H9 (cell line): Measurements from ENCODE around the gene PLEK2. TPM values are rescaled to one million over a fixed set of nuclear protein-coding genes. Genes with fewer than 3 reads are reported as not detected.

Experiments
- DNase-seq: peaks from one replicate; pipeline ENCODE4 v3.0.0-alpha.2; 2017
- H2AFZ ChIP-seq: one replicate; pipeline ENCODE4 v1.6.1; 2013; ENCODE audit warnings: mild to moderate bottlenecking, low read length, control low read depth, moderate library complexity
- H2AK5ac ChIP-seq: 2 replicates; pipeline ENCODE4 v1.6.1; 2013; ENCODE audit warnings: low read length, control low read depth, mixed read lengths; ENCODE audit not compliant: insufficient read length
- H2BK120ac ChIP-seq: one replicate; pipeline ENCODE4 v1.6.1; 2013; ENCODE audit warnings: low read depth, mild to moderate bottlenecking, low read length, control low read depth, inconsistent platforms; ENCODE audit not compliant: poor library complexity, severe bottlenecking
- H2BK12ac ChIP-seq: 2 replicates; pipeline ENCODE4 v1.6.1; 2013; ENCODE audit warnings: low read length, control low read depth, mixed read lengths, low read depth; ENCODE audit not compliant: insufficient read length
- H2BK15ac ChIP-seq: 2 replicates; pipeline ENCODE4 v1.6.1; 2013; ENCODE audit warnings: low read depth, low read length, control low read depth
- H2BK20ac ChIP-seq: one replicate; pipeline ENCODE4 v1.6.1; 2013; ENCODE audit warnings: low read depth, mild to moderate bottlenecking, low read length, control low read depth, inconsistent platforms; ENCODE audit not compliant: poor library complexity, severe bottlenecking
- H2BK5ac ChIP-seq: 2 replicates; pipeline ENCODE4 v1.6.1; 2013; ENCODE audit warnings: low read length, control low read depth, mixed read lengths; ENCODE audit not compliant: insufficient read length
- H3K14ac ChIP-seq: 2 replicates; pipeline ENCODE4 v1.6.1; 2013; ENCODE audit warnings: low read length, control low read depth; ENCODE audit not compliant: insufficient read depth
- H3K18ac ChIP-seq: 2 replicates; pipeline ENCODE4 v1.6.1; 2013; ENCODE audit warnings: low read depth, mild to moderate bottlenecking, mixed read lengths, low read length, control low read depth; ENCODE audit not compliant: insufficient read length
- H3K23ac ChIP-seq: 2 replicates; pipeline ENCODE4 v1.6.1; 2013; ENCODE audit warnings: low read length, control low read depth, mixed read lengths, low read depth; ENCODE audit not compliant: insufficient read length
- H3K23me2 ChIP-seq: 2 replicates; pipeline ENCODE4 v1.6.1; 2013; ENCODE audit warnings: low read depth, mild to moderate bottlenecking, mixed read lengths, low read length, control low read depth; ENCODE audit not compliant: insufficient read length, poor library complexity, severe bottlenecking
- H3K27ac ChIP-seq: 2 replicates; pipeline ENCODE4 v1.5.1; 2013; ENCODE audit warnings: low read length, control low read depth, mixed read lengths, low read depth; ENCODE audit not compliant: insufficient read length
- H3K27me3 ChIP-seq: 2 replicates; pipeline ENCODE4 v1.6.1; 2013; ENCODE audit warnings: low read length, control low read depth, inconsistent platforms; ENCODE audit not compliant: insufficient read depth
- H3K4ac ChIP-seq: 2 replicates; pipeline ENCODE4 v1.6.1; 2013; ENCODE audit warnings: low read depth, mild to moderate bottlenecking, control low read depth, inconsistent platforms, low read length, moderate library complexity
- H3K4me1 ChIP-seq: 2 replicates; pipeline ENCODE4 v1.6.1; 2013; ENCODE audit warnings: low read length, control low read depth, inconsistent platforms; ENCODE audit not compliant: insufficient read depth
- H3K4me2 ChIP-seq: 2 replicates; pipeline ENCODE4 v1.6.1; 2013; ENCODE audit warnings: low read length, control low read depth, mixed read lengths; ENCODE audit not compliant: insufficient read length, insufficient read depth
- H3K56ac ChIP-seq: 2 replicates; pipeline ENCODE4 v1.6.1; 2013; ENCODE audit warnings: low read depth, mild to moderate bottlenecking, mixed read lengths, low read length, control low read depth; ENCODE audit not compliant: insufficient read length
- H3K79me1 ChIP-seq: 2 replicates; pipeline ENCODE4 v1.6.1; 2013; ENCODE audit warnings: low read depth, mild to moderate bottlenecking, moderate library complexity, low read length, control low read depth, inconsistent platforms; ENCODE audit not compliant: insufficient read depth, poor library complexity, severe bottlenecking
- H3K79me2 ChIP-seq: 2 replicates; pipeline ENCODE4 v1.6.1; 2013; ENCODE audit warnings: low read length, control low read depth, inconsistent platforms; ENCODE audit not compliant: insufficient read depth
- H3K9ac ChIP-seq: 2 replicates; pipeline ENCODE4 v1.6.1; 2013; ENCODE audit warnings: low read length, control low read depth, mixed read lengths; ENCODE audit not compliant: insufficient read length; ENCODE audit errors: extremely low read depth
- H3K9me3 ChIP-seq: one replicate; pipeline ENCODE4 v1.6.1; 2013; ENCODE audit warnings: low read depth, low read length, inconsistent platforms; ENCODE audit not compliant: control insufficient read depth
- H3T11ph ChIP-seq: one replicate; pipeline ENCODE4 v1.6.1; 2013; ENCODE audit warnings: mild to moderate bottlenecking, low read length, control low read depth, inconsistent platforms
- H4K20me1 ChIP-seq: one replicate; pipeline ENCODE4 v1.6.1; 2013; ENCODE audit not compliant: control insufficient read depth, insufficient read length, insufficient read depth
- H4K5ac ChIP-seq: 2 replicates; pipeline ENCODE4 v1.6.1; 2013; ENCODE audit warnings: low read depth, mild to moderate bottlenecking, mixed read lengths, low read length, control low read depth; ENCODE audit not compliant: insufficient read length
- H4K8ac ChIP-seq: replicated peaks from 2 replicates; pipeline ENCODE4 v1.6.1; 2013; ENCODE audit warnings: low read length, control low read depth, mixed read lengths, low read depth; ENCODE audit not compliant: insufficient read length
- H4K91ac ChIP-seq: 2 replicates; pipeline ENCODE4 v1.6.1; 2013; ENCODE audit warnings: low read depth, mild to moderate bottlenecking, moderate library complexity, mixed read lengths, low read length, control low read depth; ENCODE audit not compliant: insufficient read length
- H3K27ac Mint-ChIP-seq, 3 experiments: 2 replicates in 2 of 3; 3 replicates in 1 of 3; pipeline ENCODE4 v1.8.0; 2020 to 2021; ENCODE audit warnings: mixed read lengths in 3 of 3, mild to moderate bottlenecking in 1 of 3, moderate library complexity in 1 of 3
- H3K27me3 Mint-ChIP-seq: 2 replicates; pipeline ENCODE4 v1.8.0; 2021; ENCODE audit warnings: low read depth, mild to moderate bottlenecking, moderate library complexity, mixed read lengths
- H3K36me3 Mint-ChIP-seq, 3 experiments: 2 replicates in 2 of 3; 3 replicates in 1 of 3; pipeline ENCODE4 v1.8.0; 2020 to 2021; ENCODE audit warnings: low read depth in 3 of 3, mixed read lengths in 3 of 3; ENCODE audit not compliant: insufficient read depth in 1 of 3
- H3K4me1 Mint-ChIP-seq, 2 experiments: 2 replicates each; pipeline ENCODE4 v1.8.0; 2020; ENCODE audit warnings: mixed read lengths in 2 of 2
- H3K4me3 Mint-ChIP-seq, 2 experiments: 2 replicates in 1 of 2; 3 replicates in 1 of 2; pipeline ENCODE4 v1.8.0; 2020 to 2021; ENCODE audit warnings: mild to moderate bottlenecking in 2 of 2, mixed read lengths in 2 of 2, moderate library complexity in 1 of 2
- H3K9me3 Mint-ChIP-seq, 2 experiments: 2 replicates in 1 of 2; 3 replicates in 1 of 2; pipeline ENCODE4 v1.8.0; 2020; ENCODE audit warnings: mild to moderate bottlenecking in 2 of 2, mixed read lengths in 2 of 2, moderate library complexity in 1 of 2
- WGBS: extraction: QIAGEN DNeasy Blood & Tissue Kit; methylation state at CpG from one replicate; pipeline ENCODE4 v1.1.7; 2013; ENCODE audit warnings: missing lambda C conversion rate, low lambda C conversion rate, mixed read lengths; ENCODE audit not compliant: insufficient read length; ENCODE audit errors: extremely low coverage; 5-methylcytosine and 5-hydroxymethylcytosine counted together
- total RNA-seq: library from RNA; stranded (reverse); gene quantifications from 2 replicates; pipeline ENCODE4 v1.2.1, GENCODE V29; 2021
- TF ChIP-seq, protein P1 (sequence below): fragments of 200-600 bp; sonication (generic); conservative IDR thresholded peaks from 3 replicates; pipeline ENCODE4 v1.8.0; 2021; ENCODE audit warnings: antibody characterized with exemption, mild to moderate bottlenecking

Gene PLEK2
- total RNA-seq, 1 experiment from 2014 or later, result not detected

DNA sequence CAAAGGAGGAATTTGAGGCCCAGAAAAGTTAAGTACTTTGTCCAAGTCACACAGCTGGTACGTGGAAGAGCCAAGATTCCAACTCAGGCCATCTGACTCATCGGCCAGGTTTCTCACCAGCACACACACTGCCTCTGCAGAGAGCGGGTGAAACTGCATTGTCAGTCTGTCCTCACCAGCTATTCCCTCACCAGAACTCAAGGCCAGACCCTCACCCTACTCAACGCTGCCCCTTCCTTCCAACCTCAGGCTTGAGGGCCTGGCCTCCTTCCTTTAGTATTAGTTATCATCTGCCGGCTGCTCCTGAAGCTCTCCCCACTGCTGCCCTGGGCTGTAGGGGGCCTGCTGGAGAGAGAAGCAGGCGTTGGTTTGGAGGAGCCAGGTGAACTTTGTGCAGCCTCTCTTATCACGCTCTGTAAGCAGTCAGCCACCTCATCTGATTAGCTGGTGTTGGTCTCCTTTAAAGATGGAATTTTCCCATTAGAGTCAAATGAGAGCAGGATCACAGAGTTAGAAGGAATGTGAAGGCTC lies 16.6 kb upstream of the PLEK2 start:
- no peak overlapping the region for H3K27ac ChIP-seq
- no peaks in the 10 kb centered on the region for H3K79me2 ChIP-seq
- H2BK5ac ChIP-seq, result no peak overlapping the region
- no peak overlapping the region for H3K56ac ChIP-seq
- no peaks in the 10 kb centered on the region for H3K9me3 Mint-ChIP-seq
- TF ChIP-seq, protein P1, sequence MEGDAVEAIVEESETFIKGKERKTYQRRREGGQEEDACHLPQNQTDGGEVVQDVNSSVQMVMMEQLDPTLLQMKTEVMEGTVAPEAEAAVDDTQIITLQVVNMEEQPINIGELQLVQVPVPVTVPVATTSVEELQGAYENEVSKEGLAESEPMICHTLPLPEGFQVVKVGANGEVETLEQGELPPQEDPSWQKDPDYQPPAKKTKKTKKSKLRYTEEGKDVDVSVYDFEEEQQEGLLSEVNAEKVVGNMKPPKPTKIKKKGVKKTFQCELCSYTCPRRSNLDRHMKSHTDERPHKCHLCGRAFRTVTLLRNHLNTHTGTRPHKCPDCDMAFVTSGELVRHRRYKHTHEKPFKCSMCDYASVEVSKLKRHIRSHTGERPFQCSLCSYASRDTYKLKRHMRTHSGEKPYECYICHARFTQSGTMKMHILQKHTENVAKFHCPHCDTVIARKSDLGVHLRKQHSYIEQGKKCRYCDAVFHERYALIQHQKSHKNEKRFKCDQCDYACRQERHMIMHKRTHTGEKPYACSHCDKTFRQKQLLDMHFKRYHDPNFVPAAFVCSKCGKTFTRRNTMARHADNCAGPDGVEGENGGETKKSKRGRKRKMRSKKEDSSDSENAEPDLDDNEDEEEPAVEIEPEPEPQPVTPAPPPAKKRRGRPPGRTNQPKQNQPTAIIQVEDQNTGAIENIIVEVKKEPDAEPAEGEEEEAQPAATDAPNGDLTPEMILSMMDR, result no peak; the same call in 2 of the 3 replicates
- no peak overlapping the region; a peak in 1 of 5 replicates for H3K4me3 Mint-ChIP-seq
- H3K9me3 ChIP-seq, result no peaks in the 10 kb centered on the region
- peak; percentile 50 for DNase-seq
- H3K27me3 ChIP-seq, result no peaks in the 10 kb centered on the region
- no peaks in the 10 kb centered on the region for H3K79me1 ChIP-seq
- H3K27ac Mint-ChIP-seq, result peak overlapping the region in 2 of 3 experiments; percentile 42 to 68; a peak in 2 of 7 replicates
- no peak overlapping the region for H3K4me2 ChIP-seq
- no peak overlapping the region for H3K9ac ChIP-seq
- no peak overlapping the region for H4K8ac ChIP-seq
- H2BK12ac ChIP-seq, result no peak overlapping the region
- no peaks in the 10 kb centered on the region; the same call in 1 of the 2 replicates for H3K27me3 Mint-ChIP-seq
- no peaks in the 10 kb centered on the region for H3K36me3 Mint-ChIP-seq
- no peak overlapping the region for H2BK15ac ChIP-seq
- H3K4me1 ChIP-seq, result peaks cover 2% of the 10 kb centered on the region; the same call in 1 of the 2 replicates
- H2AK5ac ChIP-seq, result no peak overlapping the region
- no peak overlapping the region for H2AFZ ChIP-seq
- no peak overlapping the region for H2BK20ac ChIP-seq
- WGBS, result no CpG with 5 or more reads among the region's 7 CpGs
- no peaks in the 10 kb centered on the region for H3K23me2 ChIP-seq
- no peak overlapping the region for H4K5ac ChIP-seq
- H4K91ac ChIP-seq, result no peak overlapping the region
- no peak overlapping the region for H3K23ac ChIP-seq
- no peak overlapping the region for H3K14ac ChIP-seq
- H3K18ac ChIP-seq, result no peak overlapping the region
- H3K4ac ChIP-seq, result no peak overlapping the region
- peaks cover 19 to 23% of the 10 kb centered on the region in 2 experiments for H3K4me1 Mint-ChIP-seq
- H4K20me1 ChIP-seq, result no peaks in the 10 kb centered on the region
- H3T11ph ChIP-seq, result no peak overlapping the region
- H2BK120ac ChIP-seq, result no peak overlapping the region
